HG02588 (cell line): ENCODE data around the gene KLK3.
"Not testable (repeated sequence)": the region's sequence is repeated elsewhere in the genome, so short reads cannot be mapped to it uniquely, and the experiment has no call there.

Experiments used
- ATAC-seq: cut with Tn5 transposase; IDR thresholded peaks from one replicate; pipeline ENCODE4 v1.9.1; 2021; ENCODE audit warnings: mild to moderate bottlenecking, moderate library complexity; ENCODE audit not compliant: unreplicated experiment

The KLK3 gene

DNA sequence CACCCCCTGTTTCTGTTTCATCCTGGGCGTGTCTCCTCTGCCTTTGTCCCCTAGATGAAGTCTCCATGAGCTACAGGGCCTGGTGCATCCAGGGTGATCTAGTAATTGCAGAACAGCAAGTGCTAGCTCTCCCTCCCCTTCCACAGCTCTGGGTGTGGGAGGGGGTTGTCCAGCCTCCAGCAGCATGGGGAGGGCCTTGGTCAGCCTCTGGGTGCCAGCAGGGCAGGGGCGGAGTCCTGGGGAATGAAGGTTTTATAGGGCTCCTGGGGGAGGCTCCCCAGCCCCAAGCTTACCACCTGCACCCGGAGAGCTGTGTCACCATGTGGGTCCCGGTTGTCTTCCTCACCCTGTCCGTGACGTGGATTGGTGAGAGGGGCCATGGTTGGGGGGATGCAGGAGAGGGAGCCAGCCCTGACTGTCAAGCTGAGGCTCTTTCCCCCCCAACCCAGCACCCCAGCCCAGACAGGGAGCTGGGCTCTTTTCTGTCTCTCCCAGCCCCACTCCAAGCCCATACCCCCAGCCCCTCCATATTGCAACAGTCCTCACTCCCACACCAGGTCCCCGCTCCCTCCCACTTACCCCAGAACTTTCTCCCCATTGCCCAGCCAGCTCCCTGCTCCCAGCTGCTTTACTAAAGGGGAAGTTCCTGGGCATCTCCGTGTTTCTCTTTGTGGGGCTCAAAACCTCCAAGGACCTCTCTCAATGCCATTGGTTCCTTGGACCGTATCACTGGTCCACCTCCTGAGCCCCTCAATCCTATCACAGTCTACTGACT is at the start of gene KLK3:
KLK3 (plus strand) TSS at position 280 of the 775 bp plus-strand sequence; CDS start at position 321, 41 bp downstream.
- ATAC-seq = no peak

DNA sequence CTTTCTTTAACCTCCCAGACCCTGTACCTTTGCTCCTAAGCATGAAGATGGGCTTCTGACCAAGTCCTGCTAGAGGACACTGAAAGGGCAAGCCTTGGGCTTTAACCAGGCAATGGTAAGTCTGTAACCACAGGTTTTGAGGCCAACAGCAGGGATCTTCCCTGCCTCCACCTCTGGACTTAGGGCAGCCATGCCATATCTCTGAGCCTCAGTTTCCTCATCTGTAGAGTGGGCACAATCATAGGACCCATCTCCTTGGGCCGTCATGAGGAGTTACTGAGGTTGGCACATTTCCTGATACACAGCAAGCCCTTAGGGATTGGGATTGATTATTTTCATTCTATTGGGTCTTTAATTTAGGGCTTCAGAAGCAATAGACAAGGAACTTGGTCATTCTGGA is 45.9 kb upstream of the KLK3 start:
- no peak for ATAC-seq

DNA sequence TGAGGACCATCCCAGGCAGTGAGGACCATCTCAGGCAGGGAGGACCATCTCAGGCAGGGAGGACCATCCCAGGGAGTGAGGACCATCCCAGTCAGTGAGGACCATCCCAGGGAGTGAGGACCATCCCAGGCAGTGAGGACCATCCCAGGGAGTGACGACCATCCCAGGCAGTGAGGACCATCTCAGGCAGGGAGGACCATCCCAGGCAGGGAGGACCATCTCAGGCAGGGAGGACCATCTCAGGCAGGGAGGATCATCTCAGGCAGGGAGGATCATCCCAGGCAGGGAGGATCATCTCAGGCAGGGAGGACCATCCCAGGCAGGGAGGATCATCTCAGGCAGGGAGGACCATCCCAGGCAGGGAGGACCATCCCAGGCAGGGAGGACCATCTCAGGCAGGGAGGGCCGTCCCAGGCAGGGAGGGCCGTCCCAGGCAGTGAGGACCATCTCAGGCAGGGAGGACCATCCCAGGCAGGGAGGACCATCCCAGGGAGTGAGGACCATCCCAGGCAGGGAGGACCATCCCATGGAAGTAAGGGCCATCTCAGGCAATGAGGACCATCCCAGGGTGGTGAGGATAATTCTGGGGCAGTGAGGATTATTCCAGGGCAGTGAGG is 43.0 kb upstream of the KLK3 start:
- not testable (repeated sequence) for ATAC-seq

DNA sequence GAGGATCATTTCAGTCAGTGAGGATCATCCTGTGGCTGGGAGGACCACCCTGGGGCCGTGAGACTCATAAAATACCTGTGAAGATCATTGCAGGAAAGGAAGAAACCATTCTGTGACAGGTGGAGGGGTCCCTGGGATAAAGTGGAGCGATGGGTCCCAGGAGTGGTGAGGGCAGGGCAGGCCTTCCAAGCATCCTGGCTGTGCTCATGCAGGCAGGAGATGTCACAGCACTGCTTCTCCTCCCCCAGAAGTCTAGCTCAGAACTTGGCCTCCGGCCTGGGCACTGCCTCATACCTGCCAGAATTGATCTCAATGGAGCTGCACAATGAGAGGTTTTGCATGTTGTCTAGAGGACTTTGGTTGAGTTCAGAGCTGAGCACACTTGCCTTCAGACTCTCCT is 42.2 kb upstream of the KLK3 start:
- no peak for ATAC-seq

DNA sequence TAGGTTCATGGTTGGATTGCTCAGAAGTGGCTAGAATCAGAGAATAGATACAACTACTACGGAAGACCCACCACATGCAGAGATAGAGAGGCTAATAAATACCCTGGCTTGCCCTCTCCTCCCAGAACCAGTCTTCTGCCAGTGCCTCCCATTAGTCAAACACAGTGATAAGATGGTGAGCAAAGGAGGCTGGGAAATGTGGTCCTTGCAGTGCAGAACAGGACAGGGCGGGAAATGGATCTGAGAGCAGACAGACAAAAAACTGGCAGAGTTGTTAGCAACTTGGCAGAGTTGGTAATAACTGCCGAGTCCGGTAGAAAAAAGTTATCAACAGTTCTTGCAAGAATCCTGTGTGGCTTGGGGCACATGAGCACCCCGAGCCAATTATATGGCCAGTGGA is 39.8 kb upstream of the KLK3 start:
- ATAC-seq = no peak

DNA sequence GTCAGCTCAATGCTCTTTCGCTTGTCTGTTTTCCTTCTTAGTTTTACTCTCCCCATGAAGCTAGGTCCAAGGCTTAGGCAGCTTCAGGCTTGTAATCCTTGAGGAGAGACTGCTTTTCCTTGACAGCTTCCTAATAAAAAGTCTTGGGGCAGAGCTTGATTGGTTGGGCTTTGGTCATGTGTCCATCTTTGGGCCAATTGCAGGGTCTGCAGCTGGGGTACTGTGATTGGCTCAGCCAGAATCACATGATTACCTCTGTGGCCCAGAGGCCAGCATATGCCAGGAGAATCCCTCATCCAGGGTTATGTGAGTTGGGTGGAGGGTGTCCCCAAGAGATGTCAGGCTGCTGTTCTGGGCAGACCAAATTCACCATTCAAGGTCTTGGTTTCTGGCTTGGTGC is 39.3 kb upstream of the KLK3 start:
- ATAC-seq = no peak

DNA sequence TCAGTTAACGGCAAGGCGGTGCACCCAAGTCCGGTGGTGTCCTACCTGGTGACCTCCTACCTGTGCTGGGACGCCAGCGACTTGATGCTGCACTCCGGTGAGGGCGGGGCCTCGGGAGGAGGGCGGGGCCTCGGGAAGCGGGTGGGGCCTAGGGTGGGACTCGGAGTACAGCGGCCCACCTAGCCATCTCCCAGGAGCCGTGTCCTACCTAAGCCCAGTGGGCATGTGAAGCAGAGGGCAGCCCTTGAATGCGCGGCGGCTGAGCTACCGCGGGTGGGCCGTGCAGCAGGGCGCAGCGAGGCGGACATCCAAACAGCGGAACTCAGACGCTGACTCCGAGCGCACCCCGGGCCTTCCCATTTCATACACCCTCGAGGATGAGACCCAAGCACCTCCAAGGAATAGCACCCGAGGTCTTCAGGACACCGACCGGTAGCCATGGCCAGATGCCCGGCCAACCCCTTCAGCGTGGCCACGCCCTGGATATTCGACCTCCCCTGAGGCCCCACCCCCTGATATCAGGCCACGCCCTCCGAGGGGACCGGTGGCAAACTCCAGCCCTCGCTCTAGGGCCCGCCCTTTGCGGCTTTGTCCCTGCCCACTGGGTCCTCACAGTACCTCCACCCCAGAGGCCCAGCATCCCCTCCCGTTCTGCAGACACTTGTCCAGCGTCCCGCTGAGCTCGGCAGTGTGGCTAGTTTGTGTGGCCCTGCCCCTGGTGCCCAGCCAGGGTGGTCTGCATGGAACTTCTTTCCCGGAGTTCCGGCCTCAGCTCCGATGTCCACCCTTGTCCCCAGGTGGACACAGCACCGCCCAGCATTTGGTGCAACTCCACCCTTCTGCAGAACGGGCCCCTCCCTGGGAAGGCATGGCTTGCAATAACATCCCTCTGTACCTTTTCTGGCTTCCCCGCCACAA is 36.5 kb upstream of the KLK3 start:
- peak; percentile 48 for ATAC-seq

DNA sequence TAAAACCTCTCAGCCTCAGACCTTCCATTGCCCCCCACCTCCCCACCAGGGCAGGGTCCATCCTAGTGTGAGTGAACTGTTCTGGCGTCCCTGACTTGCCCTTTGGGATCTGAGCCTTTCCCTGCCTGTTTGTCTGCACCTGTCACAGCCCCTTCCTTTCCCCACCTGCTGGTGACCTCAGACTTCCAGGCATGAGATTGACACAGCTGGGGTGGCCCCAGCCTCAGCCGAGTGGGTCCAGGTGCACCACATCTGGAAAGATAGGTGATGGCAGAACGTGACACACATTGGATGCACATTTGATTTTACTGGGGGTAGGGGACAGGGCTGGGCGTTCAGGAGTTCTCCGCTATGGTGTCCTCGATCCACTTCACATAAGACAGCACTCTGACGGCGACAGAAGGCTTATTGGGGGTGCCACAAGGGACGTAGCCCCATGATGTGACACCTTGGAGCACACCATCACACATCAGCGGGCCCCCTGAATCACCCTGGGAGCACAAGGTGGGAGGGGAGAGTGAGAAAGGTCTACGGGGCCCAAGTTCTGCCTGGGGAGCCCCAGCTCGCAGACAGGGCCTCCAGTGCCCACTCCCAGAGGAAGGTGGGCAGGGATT is 35.7 kb upstream of the KLK3 start:
- no peak for ATAC-seq

DNA sequence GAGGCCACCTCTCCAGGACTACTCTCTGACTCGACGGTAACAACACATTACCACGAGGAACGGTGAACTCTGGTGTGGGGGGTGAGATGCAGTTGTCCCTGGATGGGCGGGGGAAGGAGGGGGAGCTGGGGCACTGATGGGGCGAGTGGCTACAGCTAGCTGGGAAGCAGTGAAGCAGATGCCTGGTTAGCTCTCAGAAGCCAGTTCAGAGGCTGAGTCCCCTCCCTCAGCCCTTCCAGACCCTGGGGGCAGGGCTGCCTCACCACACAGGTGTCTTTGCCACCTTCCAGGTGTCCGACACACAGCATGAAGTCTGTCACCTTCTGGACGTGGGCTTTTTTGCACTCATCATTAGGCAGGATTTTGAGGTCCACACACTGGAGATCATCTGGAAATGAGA is 35.1 kb upstream of the KLK3 start:
- ATAC-seq = no peak

DNA sequence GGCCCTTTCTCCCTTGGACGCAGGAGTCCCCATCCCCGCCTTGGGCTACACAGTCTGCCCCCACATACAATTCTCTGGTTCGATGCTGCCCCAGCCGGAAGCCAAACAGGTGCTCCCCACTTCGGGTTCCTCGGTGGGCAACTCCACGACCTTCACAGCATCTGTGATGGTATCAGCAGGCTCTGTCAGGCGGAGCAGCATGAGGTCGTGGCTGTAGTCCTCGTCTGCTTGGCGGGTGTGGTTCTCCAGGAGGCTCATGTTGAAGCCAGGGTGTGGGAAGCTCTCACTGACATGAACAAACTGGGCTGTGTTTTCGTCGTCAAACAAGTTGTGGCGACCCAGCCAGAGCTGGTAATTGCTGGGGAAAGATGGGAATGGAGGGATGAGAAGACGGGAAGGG is 34.6 kb upstream of the KLK3 start:
- ATAC-seq = no peak

DNA sequence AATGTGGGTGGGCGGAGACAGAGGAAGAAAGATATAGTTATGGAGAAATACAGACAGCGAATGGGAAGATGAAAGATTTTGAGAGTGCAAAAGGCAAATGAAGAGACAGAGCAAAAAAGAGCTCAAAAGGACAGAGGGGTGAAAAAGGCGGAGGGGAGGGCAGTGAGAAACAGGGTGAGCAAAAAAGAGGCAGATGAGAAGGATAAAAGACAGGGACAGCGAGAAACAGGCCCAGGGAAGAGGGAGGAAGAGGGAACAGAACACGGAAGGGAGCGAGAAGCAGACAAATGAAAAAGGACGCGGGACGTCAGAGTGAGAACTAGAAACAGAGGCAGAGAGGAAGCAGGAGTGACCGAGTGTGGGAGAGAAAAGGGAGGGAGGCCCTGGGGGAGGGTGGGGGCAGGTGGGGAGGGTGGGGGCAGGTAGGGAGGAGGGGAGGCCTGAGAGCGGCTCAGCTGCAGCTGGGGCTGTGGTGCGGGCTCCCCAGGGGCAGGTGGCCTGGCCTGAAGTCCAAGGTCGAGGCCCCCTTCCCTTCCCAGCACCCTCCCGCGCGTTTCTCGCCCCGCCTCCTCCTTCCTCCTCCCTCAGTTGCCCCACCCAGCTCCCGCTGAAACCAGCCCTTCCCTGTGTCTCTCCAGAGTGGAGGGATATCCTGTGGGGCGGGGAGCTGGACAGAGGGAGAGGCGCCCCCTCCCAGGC is 34.0 kb upstream of the KLK3 start:
- ATAC-seq = no peak

DNA sequence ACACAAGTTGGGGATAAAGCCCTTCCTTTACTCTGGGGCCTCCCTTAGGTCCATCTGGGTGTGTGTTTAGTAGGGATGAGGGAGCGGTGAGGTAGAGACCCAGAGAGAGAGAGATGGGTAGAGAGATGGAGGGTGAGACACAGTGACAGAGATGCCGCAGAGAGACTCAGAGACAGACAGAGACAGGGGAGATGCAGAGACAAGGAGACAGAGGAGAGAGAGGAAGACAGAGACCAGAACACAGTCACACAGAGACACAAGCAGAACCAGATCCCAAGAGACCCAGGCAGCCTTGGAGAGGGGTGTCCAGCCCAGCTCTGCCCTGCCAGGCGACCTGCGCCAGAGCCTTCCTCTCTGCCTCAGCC is 33.5 kb upstream of the KLK3 start:
- ATAC-seq = no peak

DNA sequence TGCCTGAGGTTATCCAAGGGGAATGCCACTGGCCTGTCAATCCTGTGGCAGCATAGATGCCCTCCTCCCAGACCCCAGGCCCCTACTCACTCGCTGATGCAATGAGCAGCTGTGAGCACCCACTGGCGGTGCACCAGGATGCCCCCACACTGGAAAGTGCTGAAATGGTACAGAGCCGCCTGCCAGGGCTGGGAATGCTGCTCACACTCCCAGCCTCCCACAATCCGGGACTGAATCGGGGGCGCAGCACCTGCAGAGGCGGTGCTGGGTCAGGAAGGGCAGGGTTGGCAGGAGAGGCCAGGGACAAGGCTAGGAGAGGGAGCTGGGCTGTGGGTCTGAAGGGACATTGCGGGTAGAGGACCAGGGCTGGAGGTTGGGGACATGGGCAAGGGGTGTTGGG is 33.1 kb upstream of the KLK3 start:
- no peak for ATAC-seq

DNA sequence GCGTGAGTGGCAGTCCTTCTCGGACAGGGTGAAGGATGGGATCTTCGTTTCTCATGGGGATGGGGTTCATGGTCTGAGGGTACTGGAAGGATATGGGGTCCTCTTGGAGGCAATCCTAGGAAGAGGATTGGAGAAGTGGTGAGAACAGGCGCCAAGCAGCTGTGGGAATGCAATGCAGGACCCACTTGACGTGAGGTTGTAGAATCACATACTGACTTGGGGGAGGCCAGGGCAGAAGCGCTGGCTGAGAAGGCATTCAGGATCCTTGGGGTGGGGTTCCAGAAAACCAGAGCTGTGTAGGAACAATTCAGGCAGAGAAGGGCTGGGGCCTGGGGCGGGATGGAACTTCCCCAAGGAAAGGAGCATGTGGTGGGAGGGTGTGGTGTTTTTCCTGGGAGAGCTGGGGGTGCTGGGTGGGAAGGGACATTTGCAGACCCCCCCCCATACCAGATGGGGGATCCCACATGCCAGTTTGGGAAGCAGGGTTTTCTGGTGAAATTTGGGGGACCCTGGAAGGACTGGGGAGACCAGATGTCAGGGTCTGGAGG is 32.0 kb upstream of the KLK3 start:
- ATAC-seq = no peak

DNA sequence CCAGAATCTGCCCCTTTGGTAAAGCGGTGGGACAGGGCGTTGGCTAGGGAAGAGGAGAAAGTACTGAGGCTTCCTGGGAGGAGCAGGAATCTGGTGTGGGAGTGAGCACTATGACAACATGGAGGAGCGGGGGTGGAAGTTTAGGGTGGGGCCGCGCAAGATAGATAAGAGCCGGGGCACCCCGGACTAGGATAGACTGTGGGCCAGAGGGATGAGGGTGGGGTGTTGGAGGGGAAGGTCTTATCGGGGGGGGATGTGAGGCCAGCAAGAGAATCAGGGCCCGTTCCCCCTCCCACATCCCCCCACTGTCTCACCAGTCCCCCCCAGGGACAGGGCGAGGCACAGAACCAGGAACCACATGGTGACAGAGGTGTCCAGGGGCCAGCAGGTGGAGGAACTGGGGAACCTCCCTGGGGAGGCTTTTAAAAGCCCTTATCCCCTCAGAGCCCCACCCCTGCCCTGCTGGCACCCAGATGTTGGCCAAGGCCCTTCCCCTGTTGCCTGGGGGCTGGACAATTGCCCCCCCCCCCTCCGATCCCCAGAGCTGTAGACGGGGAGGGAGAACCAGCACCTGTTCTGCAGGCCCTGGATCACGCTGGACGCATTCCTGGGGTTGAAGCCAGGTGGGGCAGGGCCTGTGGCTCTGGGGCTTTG is 31.2 kb upstream of the KLK3 start, which contains the start of gene KLK1:
KLK1 (minus strand) TSS at position 399 of the 654 bp plus-strand sequence; CDS start at position 360, 39 bp downstream.
- ATAC-seq = no peak

DNA sequence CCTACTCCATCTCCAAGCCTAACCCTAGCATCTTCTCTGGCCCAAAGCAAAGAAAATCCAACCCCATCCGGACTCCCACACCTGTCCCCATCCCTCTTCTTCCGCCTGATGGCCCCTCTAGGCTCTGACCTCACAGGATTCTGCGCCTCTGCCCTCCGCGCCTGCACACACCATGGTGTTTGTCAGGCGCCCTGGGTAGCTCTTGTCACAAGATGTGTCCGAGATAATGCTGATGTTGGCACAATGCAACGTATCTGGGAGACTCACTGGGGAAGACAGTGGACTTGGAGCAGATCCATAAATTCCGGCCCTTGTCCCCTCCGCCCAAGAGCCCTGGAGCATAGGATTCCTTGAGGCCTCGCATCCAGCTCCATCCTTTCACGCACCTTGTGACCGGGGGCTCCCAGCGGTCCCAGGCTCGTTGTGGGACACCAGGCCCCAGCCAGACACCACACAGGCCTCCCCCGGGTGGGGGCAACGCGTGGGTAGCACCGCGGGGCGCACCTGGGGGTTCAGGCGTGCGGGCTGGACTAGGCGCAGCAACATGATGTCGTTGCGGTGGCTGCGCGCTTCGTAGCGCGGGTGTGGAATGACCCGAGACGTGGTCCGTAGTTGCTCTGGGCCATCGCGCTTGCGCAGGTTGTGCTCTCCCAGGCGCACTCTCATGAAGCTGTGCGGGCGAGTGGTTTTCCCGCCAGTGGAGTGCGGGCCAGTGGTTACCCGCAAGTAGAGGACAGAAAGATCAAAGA is 28.0 kb upstream of the KLK3 start:
- ATAC-seq = no peak

DNA sequence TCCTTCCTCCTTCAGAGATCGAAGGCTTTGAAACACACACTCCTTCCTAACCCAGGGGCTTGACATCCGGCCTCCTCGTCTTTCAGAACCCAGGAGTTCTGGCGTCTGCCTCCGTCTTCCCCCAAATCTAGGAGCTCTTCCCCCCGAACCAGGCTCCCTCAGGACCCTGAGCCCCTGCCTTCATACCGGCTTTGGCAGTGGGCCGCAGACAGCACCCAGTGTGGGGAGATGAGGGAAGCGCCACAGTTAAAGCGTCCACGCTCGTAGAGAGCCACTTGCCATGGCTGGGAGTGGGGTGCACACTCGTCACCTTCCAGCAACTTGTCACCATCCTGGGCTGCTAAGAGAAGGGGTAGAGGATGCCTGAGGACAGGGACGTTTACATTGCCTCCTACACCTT is 27.2 kb upstream of the KLK3 start:
- ATAC-seq = no peak

DNA sequence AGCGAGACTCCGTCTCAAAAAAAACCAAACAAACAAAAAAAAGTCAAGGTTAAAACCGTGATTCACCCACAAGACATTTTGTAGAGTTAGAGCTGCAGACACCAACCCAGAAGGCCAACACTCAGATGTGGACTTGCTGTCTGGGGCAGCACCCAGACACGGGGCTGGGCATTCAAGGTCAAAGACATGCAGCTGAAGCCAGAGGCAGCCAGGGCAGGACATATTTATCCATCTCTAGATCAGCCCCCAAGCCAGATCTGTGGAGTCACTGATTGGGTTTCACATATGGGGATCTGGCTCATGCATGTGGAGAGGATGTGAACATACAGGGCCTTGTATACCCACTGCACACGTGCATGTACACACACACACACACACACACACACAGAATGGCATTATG is 24.9 kb upstream of the KLK3 start:
- ATAC-seq = no peak
